Activated T-cell treated with anti-CD3 and anti-CD28 coated beads, Interleukin-2, amount 50 U/mL, for 24 hours (primary cell): ENCODE data around the gene ESR1.
"Not testable (repeated sequence)": the region's sequence is repeated elsewhere in the genome, so short reads cannot be mapped to it uniquely, and the experiment has no call there.

Source experiments
- DNase-seq: peaks from one replicate; pipeline ENCODE4 v3.0.0-alpha.2; 2020
- H3K27ac Mint-ChIP-seq: 2 replicates; pipeline ENCODE4 v1.8.0; 2020; ENCODE audit warnings: mild to moderate bottlenecking, mixed read lengths
- H3K27me3 Mint-ChIP-seq: 2 replicates; pipeline ENCODE4 v1.8.0; 2020; ENCODE audit warnings: mixed read lengths
- H3K36me3 Mint-ChIP-seq: 2 replicates; pipeline ENCODE4 v1.8.0; 2020; ENCODE audit warnings: low read depth, mixed read lengths
- H3K4me1 Mint-ChIP-seq: 2 replicates; pipeline ENCODE4 v1.8.0; 2020; ENCODE audit warnings: low read depth, mixed read lengths
- H3K4me3 Mint-ChIP-seq: 2 replicates; pipeline ENCODE4 v1.8.0; 2020; ENCODE audit warnings: mild to moderate bottlenecking, moderate library complexity, mixed read lengths
- H3K9me3 Mint-ChIP-seq: 2 replicates; pipeline ENCODE4 v1.8.0; 2020; ENCODE audit warnings: mixed read lengths

Gene ESR1

DNA sequence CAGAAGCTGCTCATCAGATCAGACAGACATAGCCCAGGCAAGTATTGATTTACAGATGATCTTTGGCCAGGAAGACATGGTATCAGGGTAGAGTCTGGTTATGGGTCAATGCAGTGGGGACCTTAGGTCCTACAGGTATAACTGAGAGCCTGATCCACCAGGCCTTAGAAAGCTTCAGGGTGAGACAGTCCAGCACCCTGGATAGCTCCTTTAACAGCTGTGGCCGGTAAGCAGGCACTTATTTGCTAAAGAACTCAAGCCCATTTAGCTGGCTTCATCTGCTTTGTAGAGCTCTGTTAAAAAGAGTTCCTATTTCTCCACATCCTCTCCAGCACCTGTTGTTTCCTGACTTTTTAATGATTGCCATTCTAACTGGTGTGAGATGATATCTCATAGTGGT lies 39.6 kb downstream of the ESR1 start:
- no peaks in the 10 kb centered on the region for H3K9me3 Mint-ChIP-seq
- H3K27ac Mint-ChIP-seq = no peak overlapping the region
- H3K36me3 Mint-ChIP-seq = no peaks in the 10 kb centered on the region
- no peak overlapping the region for H3K4me3 Mint-ChIP-seq
- no peaks in the 10 kb centered on the region for H3K4me1 Mint-ChIP-seq
- DNase-seq = no peak
- H3K27me3 Mint-ChIP-seq = no peaks in the 10 kb centered on the region

DNA sequence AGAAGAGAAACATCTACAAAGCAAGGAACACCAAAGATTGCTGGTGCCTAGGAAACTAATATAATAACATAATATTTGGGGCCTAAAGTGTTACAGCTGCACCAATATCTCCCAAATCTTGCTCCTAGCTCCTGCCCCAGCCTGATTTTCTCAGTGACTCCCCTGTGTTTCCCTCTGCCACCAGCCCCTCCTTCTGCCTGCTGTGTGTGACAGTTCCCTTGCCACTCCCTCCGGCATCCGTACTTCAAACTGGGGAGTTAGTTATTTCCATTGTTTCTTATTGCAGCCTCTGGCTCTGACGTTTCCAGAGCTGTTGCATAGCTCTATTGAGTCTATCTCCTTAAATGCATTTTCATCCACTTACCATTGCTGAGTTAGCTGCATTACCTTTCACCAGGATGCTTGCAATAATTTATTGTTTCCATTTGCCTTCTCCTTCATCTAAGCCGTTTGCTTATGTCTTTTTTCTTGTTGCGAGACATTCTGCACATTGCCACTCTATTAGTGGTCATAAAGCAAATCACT lies 43.1 kb downstream of the ESR1 start:
- H3K27ac Mint-ChIP-seq = no peak overlapping the region
- no peak for DNase-seq
- no peaks in the 10 kb centered on the region for H3K36me3 Mint-ChIP-seq
- no peaks in the 10 kb centered on the region for H3K9me3 Mint-ChIP-seq
- no peaks in the 10 kb centered on the region for H3K27me3 Mint-ChIP-seq
- H3K4me3 Mint-ChIP-seq = no peak overlapping the region
- no peaks in the 10 kb centered on the region for H3K4me1 Mint-ChIP-seq

DNA sequence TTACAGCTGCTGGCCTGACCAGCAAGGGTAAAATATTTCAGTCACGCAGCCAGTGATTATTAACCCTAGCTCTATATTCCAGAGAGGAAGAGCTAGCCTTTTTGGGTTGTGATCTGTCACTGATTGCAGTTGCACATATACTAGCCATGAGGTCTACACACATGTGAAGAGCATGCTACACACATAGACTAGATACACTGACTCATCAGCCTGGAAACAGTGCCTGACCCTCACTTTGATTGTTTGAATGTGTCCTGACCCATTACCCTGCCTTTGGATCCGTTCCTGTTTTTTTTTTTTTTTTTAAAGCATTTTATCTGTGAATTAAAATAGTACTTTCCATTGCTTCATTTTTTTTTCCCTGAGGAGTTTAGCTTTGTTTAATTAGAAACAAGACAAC lies 50.8 kb downstream of the ESR1 start:
- H3K9me3 Mint-ChIP-seq = no peaks in the 10 kb centered on the region
- H3K27ac Mint-ChIP-seq = no peak overlapping the region
- H3K4me1 Mint-ChIP-seq = no peaks in the 10 kb centered on the region
- H3K27me3 Mint-ChIP-seq = peaks cover 2% of the 10 kb centered on the region
- no peak for DNase-seq
- no peaks in the 10 kb centered on the region for H3K36me3 Mint-ChIP-seq
- no peak overlapping the region for H3K4me3 Mint-ChIP-seq

DNA sequence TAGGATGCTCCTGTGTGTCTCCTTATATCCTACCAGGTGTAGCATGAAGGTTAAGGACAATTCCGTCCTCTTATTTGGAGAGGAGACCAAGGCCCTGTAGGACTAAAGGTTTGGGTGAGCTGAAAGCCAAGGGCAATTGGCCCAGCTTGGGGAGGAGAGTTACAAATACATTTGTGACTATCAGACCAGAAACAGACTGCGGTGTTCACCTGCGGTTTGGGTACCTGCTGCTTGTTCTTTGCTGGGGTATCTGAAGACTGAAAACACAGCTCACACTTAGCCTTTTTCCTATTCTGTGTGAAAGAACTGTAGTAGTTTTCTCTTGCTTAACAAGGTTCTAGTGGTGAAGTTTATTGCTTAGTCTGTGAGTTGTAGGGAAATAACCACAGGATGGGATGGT lies 55.0 kb downstream of the ESR1 start:
- no peak overlapping the region for H3K4me3 Mint-ChIP-seq
- H3K4me1 Mint-ChIP-seq = no peaks in the 10 kb centered on the region
- H3K36me3 Mint-ChIP-seq = no peaks in the 10 kb centered on the region
- peaks cover 9% of the 10 kb centered on the region for H3K9me3 Mint-ChIP-seq
- H3K27ac Mint-ChIP-seq = no peak overlapping the region
- peaks cover 5% of the 10 kb centered on the region for H3K27me3 Mint-ChIP-seq
- DNase-seq = no peak

DNA sequence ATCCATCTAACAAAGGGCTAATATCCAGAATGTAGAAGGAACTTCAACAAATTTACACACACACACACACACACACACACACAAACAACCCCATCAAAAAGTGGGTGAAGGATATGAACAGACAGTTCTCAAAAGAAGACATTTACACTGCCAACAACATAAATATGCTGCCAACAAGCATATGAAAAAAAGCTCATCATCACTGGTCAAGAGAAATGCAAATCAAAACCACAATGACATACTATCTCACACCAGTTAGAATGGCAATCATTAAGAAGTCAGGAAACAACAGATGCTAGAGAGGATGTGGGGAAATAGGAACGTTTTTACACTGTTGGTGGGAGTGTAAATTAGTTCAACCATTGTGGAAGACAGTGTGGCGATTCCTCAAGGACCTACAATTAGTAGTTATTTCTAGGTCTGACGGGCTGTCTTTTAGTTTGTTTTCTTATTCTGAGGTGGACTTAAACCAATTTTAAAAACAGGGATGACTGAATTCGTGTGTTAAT lies 59.9 kb downstream of the ESR1 start:
- not testable (repeated sequence) for H3K27ac Mint-ChIP-seq, H3K36me3 Mint-ChIP-seq, H3K4me1 Mint-ChIP-seq, H3K4me3 Mint-ChIP-seq, H3K9me3 Mint-ChIP-seq, DNase-seq, H3K27me3 Mint-ChIP-seq

DNA sequence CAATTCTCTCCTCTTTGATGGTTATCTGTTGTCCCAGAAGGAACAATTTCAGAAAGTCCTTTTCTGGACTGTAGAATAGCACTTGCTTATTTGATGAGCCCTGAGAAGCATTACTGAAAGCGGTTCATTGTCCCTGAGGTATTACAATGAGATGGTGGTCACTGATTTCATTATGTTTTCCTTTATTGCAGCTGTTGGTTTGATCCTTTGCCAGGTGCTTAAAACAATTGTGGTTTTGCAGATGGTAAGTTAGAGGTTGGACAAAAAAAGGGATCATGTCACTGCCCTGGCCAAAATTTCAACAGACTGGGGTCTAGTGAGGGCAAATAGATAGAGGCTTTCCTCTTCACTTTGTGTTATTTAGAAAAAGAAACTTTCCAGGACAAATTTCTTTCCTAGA lies 61.9 kb downstream of the ESR1 start:
- H3K27ac Mint-ChIP-seq = no peak overlapping the region
- H3K27me3 Mint-ChIP-seq = peaks cover 3% of the 10 kb centered on the region
- H3K9me3 Mint-ChIP-seq = peaks cover 6% of the 10 kb centered on the region
- H3K4me1 Mint-ChIP-seq = no peaks in the 10 kb centered on the region
- H3K36me3 Mint-ChIP-seq = no peaks in the 10 kb centered on the region
- no peak for DNase-seq
- H3K4me3 Mint-ChIP-seq = no peak overlapping the region

DNA sequence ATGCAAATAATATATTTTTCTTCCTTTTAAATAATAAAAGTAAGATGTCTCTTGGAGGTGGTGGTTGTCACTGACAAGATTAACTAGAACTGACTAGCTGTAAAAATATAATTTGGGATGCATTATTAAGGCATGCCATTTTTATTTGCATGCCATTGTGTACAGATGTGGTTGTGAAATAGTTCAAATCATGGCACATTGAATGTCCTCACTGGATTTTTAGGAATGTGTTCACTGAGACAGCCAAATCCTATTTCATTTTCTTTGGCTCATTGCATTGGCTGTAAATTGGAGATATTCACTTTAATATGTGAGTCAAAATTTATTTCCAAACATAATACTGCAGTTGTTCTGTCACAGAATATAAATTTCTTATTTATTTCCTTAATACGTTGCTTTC lies 62.3 kb downstream of the ESR1 start:
- no peak for DNase-seq
- no peak overlapping the region for H3K4me3 Mint-ChIP-seq
- no peaks in the 10 kb centered on the region for H3K4me1 Mint-ChIP-seq
- H3K36me3 Mint-ChIP-seq = no peaks in the 10 kb centered on the region
- H3K9me3 Mint-ChIP-seq = peaks cover 6% of the 10 kb centered on the region
- H3K27ac Mint-ChIP-seq = no peak overlapping the region
- H3K27me3 Mint-ChIP-seq = peaks cover 3% of the 10 kb centered on the region

DNA sequence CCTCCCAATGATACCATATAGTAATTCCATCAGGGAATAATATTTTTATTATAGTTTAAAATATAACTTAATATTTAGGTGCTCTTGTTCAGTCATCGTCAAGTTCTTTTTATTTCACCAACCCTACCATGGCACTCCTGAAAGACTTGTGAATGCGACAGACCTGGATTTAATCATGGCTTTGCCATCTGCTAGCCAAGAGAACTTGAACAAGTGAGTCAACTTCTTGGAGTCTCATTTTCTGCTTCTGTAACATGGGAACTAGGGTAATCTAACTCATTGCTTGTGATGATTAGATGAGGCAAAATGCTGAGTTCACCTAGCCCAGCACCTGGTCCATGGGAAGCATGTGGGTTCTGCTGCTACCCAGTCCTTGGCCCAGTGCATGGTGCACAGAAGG lies 62.9 kb downstream of the ESR1 start:
- no peak for DNase-seq
- peaks cover 2% of the 10 kb centered on the region for H3K9me3 Mint-ChIP-seq
- peaks cover 3% of the 10 kb centered on the region for H3K27me3 Mint-ChIP-seq
- no peak overlapping the region for H3K27ac Mint-ChIP-seq
- no peaks in the 10 kb centered on the region for H3K36me3 Mint-ChIP-seq
- H3K4me1 Mint-ChIP-seq = no peaks in the 10 kb centered on the region
- no peak overlapping the region for H3K4me3 Mint-ChIP-seq

DNA sequence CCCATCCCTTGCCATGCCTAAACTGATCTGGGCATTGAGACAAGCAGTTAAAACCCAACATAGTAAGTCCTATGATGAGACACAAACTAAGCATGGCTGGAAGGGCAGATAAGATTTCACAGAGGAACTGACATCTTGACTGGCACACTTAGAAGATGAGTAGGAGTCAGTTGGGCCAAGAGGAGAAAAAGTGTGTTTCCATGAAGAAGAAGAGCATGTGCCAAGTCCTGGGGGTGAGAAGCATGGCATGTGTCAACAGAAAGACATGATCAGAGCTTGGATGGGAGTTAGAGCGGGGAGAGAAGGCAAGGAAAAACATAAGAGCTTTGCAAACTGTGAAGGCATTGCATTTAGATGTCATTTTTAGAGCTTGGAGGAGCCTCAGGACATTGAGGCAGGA lies 68.0 kb downstream of the ESR1 start:
- no peaks in the 10 kb centered on the region for H3K9me3 Mint-ChIP-seq
- no peak overlapping the region for H3K27ac Mint-ChIP-seq
- no peaks in the 10 kb centered on the region for H3K36me3 Mint-ChIP-seq
- no peak overlapping the region for H3K4me3 Mint-ChIP-seq
- no peak for DNase-seq
- no peaks in the 10 kb centered on the region for H3K27me3 Mint-ChIP-seq
- no peaks in the 10 kb centered on the region for H3K4me1 Mint-ChIP-seq

DNA sequence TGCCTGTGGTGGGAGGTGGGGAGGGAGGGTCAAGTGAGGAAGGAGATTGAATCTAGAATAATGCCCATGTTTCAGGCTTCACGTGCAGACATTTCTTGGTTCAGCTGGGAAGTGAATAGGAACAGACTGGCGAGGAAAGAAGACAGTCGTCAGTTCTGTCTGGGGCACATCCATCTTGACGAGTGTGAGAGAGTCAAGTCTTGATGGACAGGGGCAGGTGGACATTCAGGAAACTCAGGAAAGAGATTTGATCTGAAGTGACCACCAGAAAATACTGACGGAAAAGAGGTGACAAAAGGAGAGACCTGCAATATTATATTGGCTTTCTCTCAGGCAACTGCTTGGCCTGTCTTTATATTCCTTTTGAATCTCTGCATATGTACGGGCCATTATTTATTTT lies 68.6 kb downstream of the ESR1 start:
- H3K9me3 Mint-ChIP-seq = no peaks in the 10 kb centered on the region
- DNase-seq = no peak
- H3K4me1 Mint-ChIP-seq = no peaks in the 10 kb centered on the region
- H3K27me3 Mint-ChIP-seq = no peaks in the 10 kb centered on the region
- H3K27ac Mint-ChIP-seq = no peak overlapping the region
- H3K36me3 Mint-ChIP-seq = no peaks in the 10 kb centered on the region
- H3K4me3 Mint-ChIP-seq = no peak overlapping the region

DNA sequence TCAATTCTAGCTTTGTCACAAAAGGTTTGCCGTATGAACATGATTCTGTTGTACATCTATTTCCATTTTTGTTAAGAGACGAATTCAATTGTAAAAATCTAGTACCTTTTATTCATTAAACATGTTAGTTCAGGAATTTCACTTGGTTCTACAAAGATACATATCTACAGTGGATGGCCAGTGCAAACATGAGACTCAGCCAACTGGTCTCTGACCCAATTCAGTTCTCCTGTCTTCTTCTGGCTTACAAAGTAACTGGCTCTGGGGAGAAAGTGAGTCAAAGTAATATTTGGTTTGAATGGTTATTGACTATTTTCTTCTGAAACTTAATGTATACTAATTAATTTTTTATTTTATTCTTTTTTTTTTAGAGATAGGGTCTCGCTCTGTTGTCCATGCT lies 70.0 kb downstream of the ESR1 start:
- H3K4me3 Mint-ChIP-seq = no peak overlapping the region
- H3K27me3 Mint-ChIP-seq = no peaks in the 10 kb centered on the region
- no peaks in the 10 kb centered on the region for H3K4me1 Mint-ChIP-seq
- H3K9me3 Mint-ChIP-seq = no peaks in the 10 kb centered on the region
- H3K27ac Mint-ChIP-seq = no peak overlapping the region
- DNase-seq = no peak
- H3K36me3 Mint-ChIP-seq = no peaks in the 10 kb centered on the region

DNA sequence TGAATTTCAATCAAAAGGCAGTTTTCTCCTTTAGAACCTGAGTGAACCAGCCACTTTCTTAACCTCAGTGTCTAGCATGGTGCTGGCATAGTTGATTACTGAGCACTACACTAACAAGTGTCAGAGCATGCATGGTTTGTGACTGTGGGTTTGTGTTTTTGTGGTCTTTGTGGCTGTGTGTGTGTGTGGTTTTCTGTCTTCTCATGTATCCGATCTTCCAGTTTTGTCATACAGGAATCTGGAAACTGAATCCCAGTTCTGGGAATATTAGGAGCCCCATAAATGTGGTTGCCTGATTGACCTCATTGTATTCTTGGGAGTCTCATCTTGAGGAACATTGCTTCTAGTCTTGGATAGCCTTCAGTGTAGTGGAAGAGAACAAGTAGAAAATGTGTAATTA lies 73.7 kb downstream of the ESR1 start:
- Mint-ChIP-seq H3K4me1 (no peaks in the 10 kb centered on the region), H3K9me3 (no peaks in the 10 kb centered on the region)

DNA sequence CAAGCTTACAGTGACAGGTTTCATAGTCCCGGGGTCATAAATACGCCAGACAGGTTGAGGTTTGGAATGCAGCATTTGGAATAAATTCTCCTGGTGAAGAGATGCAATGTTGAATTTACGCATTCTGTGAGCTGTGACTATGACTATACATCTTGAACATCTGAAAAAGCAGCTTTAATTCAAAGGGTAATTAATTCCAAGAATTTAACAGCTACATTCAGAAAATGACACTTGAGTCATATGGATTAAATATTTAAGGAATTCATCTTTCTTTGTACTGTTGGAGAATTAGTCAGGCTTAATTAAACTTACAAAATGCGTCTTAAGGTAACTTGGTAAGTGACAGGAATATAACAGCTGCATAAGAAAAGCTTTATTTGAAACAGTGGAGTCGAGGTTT lies 74.7 kb downstream of the ESR1 start:
- Mint-ChIP-seq H3K27me3 (no peaks in the 10 kb centered on the region), H3K4me3 (no peak overlapping the region), H3K36me3 (no peaks in the 10 kb centered on the region), H3K9me3 (no peaks in the 10 kb centered on the region), H3K27ac (no peak overlapping the region), H3K4me1 (no peaks in the 10 kb centered on the region)
- DNase-seq = no peak

More for the DNA sequence above, 73.7 kb downstream of the ESR1 start:
- Mint-ChIP-seq H3K27ac (no peak overlapping the region), H3K4me3 (no peak overlapping the region), H3K27me3 (no peaks in the 10 kb centered on the region), H3K36me3 (no peaks in the 10 kb centered on the region)
- no peak for DNase-seq

DNA sequence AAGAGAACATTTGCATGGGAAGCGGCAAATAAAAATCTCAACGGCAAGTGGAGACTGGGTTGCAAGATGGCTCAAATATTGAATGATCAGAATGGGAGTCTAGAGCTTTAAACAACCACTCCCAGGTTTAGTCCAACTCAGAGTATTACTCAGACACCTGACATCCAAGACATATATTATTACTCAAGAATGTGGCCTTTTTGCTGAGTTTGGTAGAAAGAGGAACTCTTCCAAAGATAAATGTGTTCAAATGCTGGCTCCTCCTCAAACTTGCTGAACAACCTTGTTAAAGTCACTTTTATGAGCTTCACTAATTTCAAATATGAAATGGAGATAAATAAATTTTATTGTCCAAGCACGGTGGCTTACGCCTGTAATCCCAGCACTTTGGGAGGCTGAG lies 77.8 kb downstream of the ESR1 start:
- H3K27ac Mint-ChIP-seq = no peak overlapping the region
- no peaks in the 10 kb centered on the region for H3K4me1 Mint-ChIP-seq
- no peak for DNase-seq
- H3K4me3 Mint-ChIP-seq = no peak overlapping the region
- peaks cover 2% of the 10 kb centered on the region for H3K9me3 Mint-ChIP-seq
- H3K27me3 Mint-ChIP-seq = no peaks in the 10 kb centered on the region
- no peaks in the 10 kb centered on the region for H3K36me3 Mint-ChIP-seq

DNA sequence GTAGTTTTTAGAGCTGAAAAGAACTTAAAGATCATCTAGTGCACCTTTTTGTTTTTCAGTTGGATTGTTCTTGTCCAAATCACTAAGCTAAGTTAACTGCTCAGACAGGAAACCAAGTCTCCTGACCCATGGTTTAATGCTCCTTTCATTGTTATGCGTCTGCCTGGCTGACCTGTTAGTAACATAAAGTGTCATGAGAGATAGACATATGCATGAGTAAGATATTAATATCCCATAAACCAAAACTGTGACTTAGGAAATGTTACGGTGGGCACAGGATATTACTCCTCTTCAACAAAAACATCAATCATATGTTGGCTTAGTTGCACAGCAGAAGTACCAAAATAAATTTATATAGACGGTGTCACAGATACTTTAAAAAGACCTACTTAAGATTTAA lies 84.0 kb downstream of the ESR1 start:
- no peaks in the 10 kb centered on the region for H3K36me3 Mint-ChIP-seq
- no peaks in the 10 kb centered on the region for H3K4me1 Mint-ChIP-seq
- H3K27me3 Mint-ChIP-seq = peaks cover 4% of the 10 kb centered on the region
- no peak overlapping the region for H3K4me3 Mint-ChIP-seq
- H3K27ac Mint-ChIP-seq = no peak overlapping the region
- DNase-seq = no peak
- H3K9me3 Mint-ChIP-seq = peaks cover 2% of the 10 kb centered on the region

DNA sequence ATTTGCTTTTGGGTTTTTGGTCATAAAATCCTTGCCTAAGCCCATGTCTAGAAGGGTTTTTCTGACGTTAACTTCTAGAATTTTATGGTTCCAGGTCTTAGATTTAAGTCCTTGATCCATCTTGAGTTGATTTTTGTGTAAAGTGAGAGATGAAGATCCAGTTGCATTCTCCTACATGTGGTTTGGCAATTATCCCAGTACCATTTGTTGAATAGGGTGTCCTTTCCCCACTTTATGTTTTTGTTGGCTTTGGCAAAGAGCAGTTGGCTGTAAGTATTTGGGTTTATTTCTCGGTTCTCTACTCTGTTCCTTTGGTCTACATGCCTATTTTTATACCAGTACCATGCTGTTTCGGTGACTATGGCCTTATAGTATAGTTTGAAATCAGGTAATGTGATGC lies 86.9 kb downstream of the ESR1 start:
- not testable (repeated sequence) for H3K9me3 Mint-ChIP-seq, H3K27ac Mint-ChIP-seq, H3K4me1 Mint-ChIP-seq, H3K36me3 Mint-ChIP-seq, DNase-seq, H3K27me3 Mint-ChIP-seq, H3K4me3 Mint-ChIP-seq
